KOPT-K1 (cell line): ENCODE measurements around the gene DTNBP1.
"Not testable (repeated sequence)": the region's sequence is repeated elsewhere in the genome, so short reads cannot be mapped to it uniquely, and the experiment has no call there.

ENCODE experiments used
- H3K27ac ChIP-seq: fragments of 200-600 bp; sonication (generic); 2 replicates; pipeline ENCODE4 v1.5.1; 2016; ENCODE audit warnings: antibody characterized with exemption, mild to moderate bottlenecking, low read depth, low read length; ENCODE audit not compliant: poor library complexity, severe bottlenecking
- H3K36me3 ChIP-seq: fragments of 200-600 bp; sonication (generic); 2 replicates; pipeline ENCODE4 v1.5.1; 2017; ENCODE audit warnings: antibody characterized with exemption, mild to moderate bottlenecking, low read length, moderate library complexity; ENCODE audit not compliant: insufficient read depth
- H3K9me3 ChIP-seq: fragments of 200-600 bp; sonication (generic); 2 replicates; pipeline ENCODE4 v1.5.1; 2017; ENCODE audit warnings: antibody characterized with exemption, low read length, mild to moderate bottlenecking; ENCODE audit not compliant: insufficient read depth, poor library complexity, severe bottlenecking

Gene DTNBP1

DNA sequence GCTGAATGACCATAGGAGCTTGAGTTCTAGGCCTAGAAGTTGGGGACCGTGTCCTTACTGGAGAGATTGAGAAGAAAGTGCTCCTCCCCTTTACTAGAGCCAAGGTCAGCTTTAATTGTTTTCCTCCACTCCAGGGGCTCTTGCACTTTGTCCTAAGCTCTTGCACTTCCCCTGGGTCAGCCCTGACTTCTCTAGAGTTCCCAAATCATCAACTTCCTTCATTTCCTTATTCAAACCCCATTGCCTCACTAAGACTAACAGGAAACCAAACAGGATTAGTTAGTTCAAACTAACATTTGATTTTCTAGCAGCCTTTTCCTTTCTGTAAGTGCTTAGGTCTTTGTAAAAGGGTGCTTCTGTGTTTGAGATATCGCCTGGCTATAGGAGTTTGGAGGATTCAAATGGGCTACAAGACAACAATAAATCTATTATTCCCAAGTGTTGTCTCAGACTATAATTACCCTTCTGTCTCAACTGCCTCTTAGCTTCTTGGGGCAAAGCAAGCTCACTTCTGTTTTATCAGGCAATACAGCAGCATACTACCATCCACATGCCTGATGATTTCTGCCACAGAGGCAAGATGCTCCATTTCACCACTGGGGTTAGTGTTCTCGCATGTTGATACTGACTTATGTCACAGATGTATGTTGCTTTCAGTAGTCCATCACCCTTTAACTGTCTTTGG is 12.8 kb upstream of the DTNBP1 start:
- Histone ChIP-seq H3K9me3 (no peaks in the 10 kb centered on the region), H3K27ac (no peak overlapping the region), H3K36me3 (no peaks in the 10 kb centered on the region)

DNA sequence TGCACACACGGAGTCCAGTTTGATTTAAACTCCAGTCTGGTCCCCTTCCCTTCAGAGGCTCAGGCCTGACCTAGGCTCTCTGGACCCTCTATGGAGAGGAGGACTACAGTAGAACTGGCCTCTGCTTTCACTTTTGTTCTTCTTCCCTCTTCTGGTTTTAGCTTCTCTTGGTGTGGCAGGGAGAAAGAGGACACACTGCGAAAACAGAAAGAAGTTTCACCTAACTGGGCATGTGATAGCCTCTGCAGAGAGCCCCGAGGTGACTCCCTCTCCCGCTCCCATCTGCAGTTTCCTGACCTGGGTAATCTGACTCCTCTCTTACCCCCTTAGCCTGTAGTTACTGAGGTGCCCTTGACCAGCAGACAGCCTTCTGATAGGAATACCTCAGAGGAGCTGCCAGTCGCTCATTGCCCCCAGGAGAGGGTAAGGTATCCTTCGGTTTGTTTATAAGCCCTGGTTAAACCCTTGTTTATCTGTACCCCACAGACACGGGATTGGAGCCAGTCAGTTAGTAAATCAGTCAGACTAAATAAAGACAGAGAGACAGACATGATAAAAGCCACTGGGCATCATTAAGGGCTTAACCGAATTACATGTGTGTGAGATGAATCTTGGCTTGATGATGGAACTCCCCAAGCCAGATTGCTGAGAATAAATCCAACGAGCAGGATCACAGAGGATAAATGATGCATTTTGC is 12.0 kb upstream of the DTNBP1 start:
- Histone ChIP-seq H3K27ac (no peak overlapping the region), H3K9me3 (no peaks in the 10 kb centered on the region), H3K36me3 (no peaks in the 10 kb centered on the region)

DNA sequence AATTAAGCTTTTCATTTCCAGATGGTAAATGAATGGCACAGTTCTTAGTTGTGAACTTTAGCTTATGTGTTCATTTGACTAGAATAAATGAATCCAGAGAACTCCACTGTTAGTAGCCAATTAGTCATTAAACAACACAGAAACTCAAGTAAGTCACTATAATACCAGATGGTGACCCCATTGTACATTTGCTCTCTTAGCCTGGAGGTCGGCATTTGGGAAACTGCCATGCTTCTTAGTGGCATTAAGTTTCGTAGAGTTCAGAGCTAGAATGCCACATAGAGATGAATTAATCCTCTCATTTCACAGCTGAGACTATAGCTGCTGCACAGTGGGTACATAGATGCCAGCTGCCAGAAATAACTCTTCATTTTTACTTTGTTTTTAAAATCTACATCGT is 10.8 kb upstream of the DTNBP1 start:
- no peak overlapping the region for H3K27ac ChIP-seq
- no peaks in the 10 kb centered on the region for H3K36me3 ChIP-seq
- H3K9me3 ChIP-seq: no peaks in the 10 kb centered on the region

DNA sequence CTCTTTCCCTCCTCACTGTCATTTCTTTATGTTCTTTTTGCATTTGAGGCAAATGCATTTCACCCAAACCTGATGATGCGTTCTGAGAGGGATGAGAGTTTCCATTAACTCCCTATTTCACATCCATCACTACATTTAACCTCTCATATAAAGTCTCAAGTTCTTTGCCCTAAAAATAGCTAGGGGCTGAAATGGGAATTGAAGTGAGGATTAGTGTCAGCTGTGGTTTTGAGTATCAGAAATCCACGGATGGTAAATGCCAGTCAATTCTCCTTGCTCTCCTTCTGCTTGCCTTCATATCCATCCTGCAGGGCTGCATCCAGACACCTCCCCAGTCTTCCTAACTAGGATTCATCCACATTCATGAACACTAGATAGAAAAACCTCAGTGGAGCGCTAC is 10.0 kb upstream of the DTNBP1 start:
- H3K9me3 ChIP-seq: no peaks in the 10 kb centered on the region
- no peaks in the 10 kb centered on the region for H3K36me3 ChIP-seq
- no peak overlapping the region for H3K27ac ChIP-seq

DNA sequence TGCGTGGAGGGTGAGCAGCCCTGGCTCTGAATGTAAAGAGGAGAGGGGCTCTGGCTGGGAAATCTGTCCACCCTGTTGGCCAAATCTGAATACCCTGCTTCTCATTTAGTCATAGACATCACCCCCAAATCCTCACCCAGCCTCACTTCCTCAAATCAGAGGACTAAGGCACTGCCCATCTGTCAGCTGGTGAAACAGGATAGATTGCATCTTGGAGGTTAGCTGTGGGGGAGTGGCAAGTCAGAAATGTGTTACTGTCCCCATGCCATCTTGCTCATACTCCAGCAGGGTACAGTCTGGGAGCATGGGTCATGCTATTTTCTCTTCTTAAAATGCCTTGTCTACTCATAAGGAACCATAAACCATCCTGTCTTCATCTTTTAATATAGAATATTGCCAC is 9.5 kb upstream of the DTNBP1 start:
- H3K36me3 ChIP-seq: no peaks in the 10 kb centered on the region
- no peaks in the 10 kb centered on the region for H3K9me3 ChIP-seq
- H3K27ac ChIP-seq: no peak overlapping the region

DNA sequence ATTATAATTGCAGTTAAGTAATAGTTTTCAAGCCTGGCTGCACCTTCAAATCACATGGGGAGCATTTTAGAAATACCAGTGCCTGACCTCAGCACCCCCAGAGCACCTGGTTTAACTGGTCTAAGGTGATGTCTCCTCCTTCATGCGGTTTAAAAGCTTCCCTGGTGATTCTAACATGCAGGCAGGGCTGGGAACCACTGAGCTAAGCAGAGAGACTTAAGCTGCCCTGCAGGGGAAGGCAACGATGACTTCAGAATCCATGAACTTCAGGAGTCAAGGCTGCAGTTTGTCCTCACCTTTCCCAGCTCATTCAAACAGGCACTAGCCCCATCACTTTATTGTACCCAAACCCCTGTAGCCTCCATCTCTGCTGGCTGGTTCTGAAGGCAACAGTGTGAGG is 6.1 kb upstream of the DTNBP1 start:
- Histone ChIP-seq H3K36me3 (no peaks in the 10 kb centered on the region), H3K9me3 (no peaks in the 10 kb centered on the region), H3K27ac (no peak overlapping the region)

DNA sequence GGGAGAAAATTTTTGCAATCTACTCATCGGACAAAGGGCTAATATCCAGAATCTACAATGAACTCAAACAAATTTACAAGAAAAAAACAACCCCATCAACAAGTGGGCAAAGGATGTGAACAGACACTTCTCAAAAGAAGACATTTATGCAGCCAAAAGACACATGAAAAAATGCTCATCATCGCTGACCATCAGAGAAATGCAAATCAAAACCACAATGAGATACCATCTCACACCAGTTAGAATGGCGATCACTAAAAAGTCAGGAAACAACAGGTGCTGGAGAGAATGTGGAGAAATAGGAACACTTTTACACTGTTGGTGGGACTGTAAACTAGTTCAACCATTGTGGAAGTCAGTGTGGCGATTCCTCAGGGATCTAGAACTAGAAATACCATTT is 4.1 kb upstream of the DTNBP1 start:
- not testable (repeated sequence) for H3K36me3 ChIP-seq, H3K9me3 ChIP-seq, H3K27ac ChIP-seq

DNA sequence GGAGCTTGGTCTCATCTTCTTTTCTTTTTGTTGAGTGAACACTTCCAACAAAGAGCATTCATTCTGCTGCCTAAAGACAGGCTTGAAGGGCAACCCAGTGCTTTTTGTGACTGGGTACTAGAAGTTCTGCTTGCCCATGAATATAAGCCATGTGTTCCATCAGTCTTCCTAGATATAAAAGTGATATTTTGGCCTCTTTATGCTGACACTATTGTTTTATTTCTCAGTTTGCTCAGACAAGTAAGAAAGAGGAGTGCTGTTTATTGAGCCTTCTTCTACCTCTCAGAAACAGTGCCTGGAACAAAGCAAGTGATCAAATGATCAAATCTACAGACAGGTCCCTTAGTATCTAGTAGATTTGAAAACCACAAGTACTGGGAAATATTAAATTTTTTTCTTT is 2.4 kb upstream of the DTNBP1 start:
- peaks cover 7% of the 10 kb centered on the region for H3K36me3 ChIP-seq
- no peak overlapping the region for H3K27ac ChIP-seq
- no peaks in the 10 kb centered on the region for H3K9me3 ChIP-seq

DNA sequence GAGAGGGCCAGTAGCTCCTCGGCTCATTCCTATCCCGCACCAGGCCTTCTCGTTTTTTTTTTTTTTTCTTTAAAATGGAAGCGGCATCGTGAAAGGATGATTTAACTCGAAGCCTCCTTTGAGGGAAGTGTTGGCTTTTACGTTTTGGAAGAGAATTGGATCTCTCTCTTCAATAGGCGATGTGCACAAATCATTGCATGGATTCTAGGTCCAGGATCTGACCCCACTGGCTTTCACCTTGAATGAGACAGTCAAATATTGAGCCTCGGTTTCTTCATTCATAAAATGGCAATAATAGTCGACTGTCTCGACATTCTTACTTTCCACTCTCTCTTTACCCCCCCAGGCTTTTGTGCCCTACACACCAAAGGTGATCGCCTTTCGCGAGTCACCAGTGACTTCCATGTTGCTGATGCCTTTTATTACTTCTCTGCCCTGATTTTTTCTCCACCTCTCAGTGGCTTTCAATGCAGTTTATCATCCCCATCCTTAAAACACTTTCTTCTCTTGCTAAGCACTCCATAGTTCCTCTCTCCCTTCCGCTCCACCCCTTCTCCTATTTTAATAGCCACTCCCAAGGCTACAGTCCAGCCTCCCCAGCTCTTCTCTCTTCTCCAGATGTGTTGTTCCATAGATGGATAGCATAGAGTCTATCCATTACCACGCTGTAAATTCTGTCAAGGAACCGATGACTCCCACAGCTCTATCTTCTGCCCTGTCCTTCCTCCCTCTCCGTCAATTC is 473 bp upstream of the DTNBP1 start:
- no peaks in the 10 kb centered on the region for H3K9me3 ChIP-seq
- peaks cover 9% of the 10 kb centered on the region for H3K36me3 ChIP-seq
- peak overlapping the region; percentile 68 for H3K27ac ChIP-seq

DNA sequence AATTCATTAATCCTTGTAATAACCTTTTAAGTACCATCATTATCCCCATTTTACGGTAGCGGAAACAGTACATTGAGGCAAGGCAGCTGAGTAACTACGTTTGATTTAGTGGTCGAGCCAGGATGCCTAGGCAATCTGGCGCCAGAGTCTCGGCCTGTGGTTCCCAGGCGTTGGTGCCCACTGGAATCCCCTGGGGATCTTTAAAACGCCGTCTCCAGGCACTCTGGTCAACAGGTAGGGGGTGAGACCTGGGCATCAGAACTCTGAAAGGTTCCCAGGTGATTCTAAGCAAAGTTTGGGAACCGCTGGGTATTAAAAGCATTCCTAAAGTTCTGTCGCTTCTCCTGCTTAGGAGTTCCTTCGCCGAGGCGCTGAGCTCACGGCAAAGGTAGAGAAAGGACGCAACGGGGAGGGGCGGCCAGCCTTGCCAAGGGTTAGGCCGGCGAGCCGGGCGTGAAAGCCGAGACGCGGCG is 939 bp downstream of the DTNBP1 start:
- H3K36me3 ChIP-seq: peaks cover 9% of the 10 kb centered on the region
- no peaks in the 10 kb centered on the region for H3K9me3 ChIP-seq
- H3K27ac ChIP-seq: peak overlapping the region; percentile 68

DNA sequence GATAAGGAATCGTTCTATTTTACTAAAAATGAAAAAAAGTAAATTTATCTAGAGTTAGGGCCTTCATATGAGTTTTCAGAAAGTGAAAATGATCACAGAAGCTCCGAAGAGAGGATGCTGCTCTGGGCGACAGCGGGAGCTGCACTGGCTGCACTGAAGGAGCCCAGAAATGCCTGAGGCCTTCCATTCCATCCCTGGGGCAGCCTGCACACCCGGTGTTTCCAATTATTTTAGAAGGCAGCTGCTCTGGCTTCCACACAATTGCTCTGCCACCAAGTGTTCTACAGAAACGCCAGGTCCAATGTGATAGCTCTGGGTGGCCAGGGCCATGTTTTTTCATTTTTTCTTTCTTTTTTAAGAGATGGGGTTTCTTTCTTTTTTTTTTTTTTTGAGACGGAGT is 3.6 kb downstream of the DTNBP1 start:
- H3K36me3 ChIP-seq: peaks cover 9% of the 10 kb centered on the region
- no peak overlapping the region for H3K27ac ChIP-seq

DNA sequence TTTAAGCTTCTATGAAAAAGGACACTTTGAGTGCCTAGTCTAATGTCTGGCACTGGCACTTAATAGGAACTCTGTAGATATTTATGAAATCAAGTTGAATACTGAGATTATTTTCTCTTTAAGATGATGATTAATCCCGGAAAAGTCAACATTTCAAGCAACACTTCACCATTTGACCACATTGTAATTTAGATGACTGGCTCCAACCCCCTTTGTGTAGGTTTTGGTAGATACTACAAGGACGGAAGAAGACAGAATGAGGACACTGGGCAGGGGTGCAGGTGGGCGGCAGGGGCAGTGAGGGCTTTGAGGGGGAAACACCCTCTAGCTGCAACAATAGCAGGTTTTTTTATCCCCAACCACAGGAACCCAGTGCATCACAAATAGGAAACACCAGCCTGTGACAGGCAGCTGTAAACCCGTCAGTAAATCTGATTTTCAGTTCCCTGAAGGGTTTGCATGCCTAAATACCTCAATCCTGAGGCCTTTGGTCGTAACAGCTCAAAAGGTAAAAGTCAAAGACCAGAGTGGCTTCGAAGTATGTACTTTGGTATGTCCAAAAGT is 4.6 kb downstream of the DTNBP1 start:
- Histone ChIP-seq H3K27ac (no peak overlapping the region), H3K36me3 (peaks cover 9% of the 10 kb centered on the region), H3K9me3 (no peaks in the 10 kb centered on the region)

More for the DNA sequence above, 3.6 kb downstream of the DTNBP1 start:
- no peaks in the 10 kb centered on the region for H3K9me3 ChIP-seq

DNA sequence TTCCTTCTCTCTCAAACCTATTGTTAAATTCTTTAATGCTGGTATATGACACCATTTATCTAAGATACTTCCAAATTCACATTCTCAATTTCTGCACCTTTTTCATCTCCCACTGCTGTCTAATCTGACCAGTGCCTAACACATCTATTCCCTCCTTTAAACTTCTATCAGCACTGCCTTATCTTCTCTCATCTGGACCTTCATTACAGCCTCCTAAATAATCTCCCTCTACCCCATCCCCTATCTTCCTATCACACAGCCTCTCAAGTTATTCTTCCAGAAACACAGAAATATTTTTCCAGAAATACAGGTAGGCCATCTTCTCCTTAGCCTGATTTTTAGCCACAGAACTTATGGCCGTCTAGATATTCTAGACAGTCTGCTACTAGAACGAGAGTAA is 5.5 kb downstream of the DTNBP1 start:
- peaks cover 9% of the 10 kb centered on the region for H3K36me3 ChIP-seq
- H3K9me3 ChIP-seq: no peaks in the 10 kb centered on the region
- H3K27ac ChIP-seq: no peak overlapping the region

DNA sequence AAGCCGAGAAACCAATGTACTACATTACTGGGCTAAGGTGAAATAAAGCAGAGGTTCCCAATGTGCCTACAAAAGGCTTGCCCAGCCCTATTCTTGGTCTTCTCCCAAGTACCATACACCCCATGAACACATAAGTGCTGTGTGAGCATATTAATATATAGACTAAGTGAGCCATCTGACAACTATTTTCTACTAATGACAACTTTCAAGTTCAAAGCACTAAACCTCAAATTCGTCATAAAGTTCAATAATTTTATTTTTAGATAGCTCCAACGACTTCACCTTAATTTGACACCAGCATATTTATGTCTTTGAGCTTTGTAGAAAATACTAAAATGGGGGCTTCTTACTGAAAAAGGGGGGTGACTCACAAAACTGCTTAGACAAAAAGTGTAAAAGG is 6.7 kb downstream of the DTNBP1 start:
- Histone ChIP-seq H3K36me3 (peaks cover 9% of the 10 kb centered on the region), H3K27ac (no peak overlapping the region), H3K9me3 (no peaks in the 10 kb centered on the region)

DNA sequence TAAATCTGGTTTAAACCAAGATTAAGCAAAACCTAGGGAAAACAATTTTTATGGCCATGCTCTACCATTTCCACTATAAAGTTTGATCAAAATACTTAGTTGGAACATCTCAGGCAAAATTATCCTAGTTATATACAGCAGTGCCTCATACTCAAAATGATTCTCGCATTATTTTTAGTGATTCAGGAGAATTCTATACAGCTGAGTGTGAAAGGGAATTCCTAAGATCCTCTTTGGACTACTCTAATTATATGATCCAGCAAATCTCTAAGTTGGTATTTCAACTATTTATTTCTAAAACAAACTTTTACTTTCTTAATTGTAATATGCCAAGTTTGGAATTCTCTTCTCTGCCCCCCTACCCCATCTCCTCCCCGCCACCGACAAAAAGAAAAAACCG is 8.6 kb downstream of the DTNBP1 start:
- H3K9me3 ChIP-seq: no peaks in the 10 kb centered on the region
- H3K36me3 ChIP-seq: peaks cover 2% of the 10 kb centered on the region
- H3K27ac ChIP-seq: no peak overlapping the region
